H9 (cell line): ENCODE data around the gene MSMB. TPM values are rescaled to one million over a fixed set of nuclear protein-coding genes. Genes with fewer than 3 reads are reported as not detected.
A peak's percentile ranks its signal among the peaks of the same experiment; 100 is the strongest.
"Not testable (repeated sequence)": the region's sequence is repeated elsewhere in the genome, so short reads cannot be mapped to it uniquely, and the experiment has no call there.

Experiments used
- DNase-seq: peaks from one replicate; pipeline ENCODE4 v3.0.0-alpha.2; 2017
- H2AFZ ChIP-seq: one replicate; pipeline ENCODE4 v1.6.1; 2013; ENCODE audit warnings: mild to moderate bottlenecking, low read length, control low read depth, moderate library complexity
- H2AK5ac ChIP-seq: 2 replicates; pipeline ENCODE4 v1.6.1; 2013; ENCODE audit warnings: low read length, control low read depth, mixed read lengths; ENCODE audit not compliant: insufficient read length
- H2BK120ac ChIP-seq: one replicate; pipeline ENCODE4 v1.6.1; 2013; ENCODE audit warnings: low read depth, mild to moderate bottlenecking, low read length, control low read depth, inconsistent platforms; ENCODE audit not compliant: poor library complexity, severe bottlenecking
- H2BK12ac ChIP-seq: 2 replicates; pipeline ENCODE4 v1.6.1; 2013; ENCODE audit warnings: low read length, control low read depth, mixed read lengths, low read depth; ENCODE audit not compliant: insufficient read length
- H2BK15ac ChIP-seq: 2 replicates; pipeline ENCODE4 v1.6.1; 2013; ENCODE audit warnings: low read depth, low read length, control low read depth
- H2BK20ac ChIP-seq: one replicate; pipeline ENCODE4 v1.6.1; 2013; ENCODE audit warnings: low read depth, mild to moderate bottlenecking, low read length, control low read depth, inconsistent platforms; ENCODE audit not compliant: poor library complexity, severe bottlenecking
- H2BK5ac ChIP-seq: 2 replicates; pipeline ENCODE4 v1.6.1; 2013; ENCODE audit warnings: low read length, control low read depth, mixed read lengths; ENCODE audit not compliant: insufficient read length
- H3K14ac ChIP-seq: 2 replicates; pipeline ENCODE4 v1.6.1; 2013; ENCODE audit warnings: low read length, control low read depth; ENCODE audit not compliant: insufficient read depth
- H3K18ac ChIP-seq: 2 replicates; pipeline ENCODE4 v1.6.1; 2013; ENCODE audit warnings: low read depth, mild to moderate bottlenecking, mixed read lengths, low read length, control low read depth; ENCODE audit not compliant: insufficient read length
- H3K23ac ChIP-seq: 2 replicates; pipeline ENCODE4 v1.6.1; 2013; ENCODE audit warnings: low read length, control low read depth, mixed read lengths, low read depth; ENCODE audit not compliant: insufficient read length
- H3K23me2 ChIP-seq: 2 replicates; pipeline ENCODE4 v1.6.1; 2013; ENCODE audit warnings: low read depth, mild to moderate bottlenecking, mixed read lengths, low read length, control low read depth; ENCODE audit not compliant: insufficient read length, poor library complexity, severe bottlenecking
- H3K27ac ChIP-seq: 2 replicates; pipeline ENCODE4 v1.5.1; 2013; ENCODE audit warnings: low read length, control low read depth, mixed read lengths, low read depth; ENCODE audit not compliant: insufficient read length
- H3K27me3 ChIP-seq: 2 replicates; pipeline ENCODE4 v1.6.1; 2013; ENCODE audit warnings: low read length, control low read depth, inconsistent platforms; ENCODE audit not compliant: insufficient read depth
- H3K4ac ChIP-seq: 2 replicates; pipeline ENCODE4 v1.6.1; 2013; ENCODE audit warnings: low read depth, mild to moderate bottlenecking, control low read depth, inconsistent platforms, low read length, moderate library complexity
- H3K4me1 ChIP-seq: 2 replicates; pipeline ENCODE4 v1.6.1; 2013; ENCODE audit warnings: low read length, control low read depth, inconsistent platforms; ENCODE audit not compliant: insufficient read depth
- H3K4me2 ChIP-seq: 2 replicates; pipeline ENCODE4 v1.6.1; 2013; ENCODE audit warnings: low read length, control low read depth, mixed read lengths; ENCODE audit not compliant: insufficient read length, insufficient read depth
- H3K56ac ChIP-seq: 2 replicates; pipeline ENCODE4 v1.6.1; 2013; ENCODE audit warnings: low read depth, mild to moderate bottlenecking, mixed read lengths, low read length, control low read depth; ENCODE audit not compliant: insufficient read length
- H3K79me1 ChIP-seq: 2 replicates; pipeline ENCODE4 v1.6.1; 2013; ENCODE audit warnings: low read depth, mild to moderate bottlenecking, moderate library complexity, low read length, control low read depth, inconsistent platforms; ENCODE audit not compliant: insufficient read depth, poor library complexity, severe bottlenecking
- H3K79me2 ChIP-seq: 2 replicates; pipeline ENCODE4 v1.6.1; 2013; ENCODE audit warnings: low read length, control low read depth, inconsistent platforms; ENCODE audit not compliant: insufficient read depth
- H3K9ac ChIP-seq: 2 replicates; pipeline ENCODE4 v1.6.1; 2013; ENCODE audit warnings: low read length, control low read depth, mixed read lengths; ENCODE audit not compliant: insufficient read length; ENCODE audit errors: extremely low read depth
- H3K9me3 ChIP-seq: one replicate; pipeline ENCODE4 v1.6.1; 2013; ENCODE audit warnings: low read depth, low read length, inconsistent platforms; ENCODE audit not compliant: control insufficient read depth
- H3T11ph ChIP-seq: one replicate; pipeline ENCODE4 v1.6.1; 2013; ENCODE audit warnings: mild to moderate bottlenecking, low read length, control low read depth, inconsistent platforms
- H4K20me1 ChIP-seq: one replicate; pipeline ENCODE4 v1.6.1; 2013; ENCODE audit not compliant: control insufficient read depth, insufficient read length, insufficient read depth
- H4K5ac ChIP-seq: 2 replicates; pipeline ENCODE4 v1.6.1; 2013; ENCODE audit warnings: low read depth, mild to moderate bottlenecking, mixed read lengths, low read length, control low read depth; ENCODE audit not compliant: insufficient read length
- H4K8ac ChIP-seq: replicated peaks from 2 replicates; pipeline ENCODE4 v1.6.1; 2013; ENCODE audit warnings: low read length, control low read depth, mixed read lengths, low read depth; ENCODE audit not compliant: insufficient read length
- H4K91ac ChIP-seq: 2 replicates; pipeline ENCODE4 v1.6.1; 2013; ENCODE audit warnings: low read depth, mild to moderate bottlenecking, moderate library complexity, mixed read lengths, low read length, control low read depth; ENCODE audit not compliant: insufficient read length
- H3K27ac Mint-ChIP-seq, 3 experiments: 2 replicates in 2 of 3; 3 replicates in 1 of 3; pipeline ENCODE4 v1.8.0; 2020 to 2021; ENCODE audit warnings: mixed read lengths in 3 of 3, mild to moderate bottlenecking in 1 of 3, moderate library complexity in 1 of 3
- H3K27me3 Mint-ChIP-seq: 2 replicates; pipeline ENCODE4 v1.8.0; 2021; ENCODE audit warnings: low read depth, mild to moderate bottlenecking, moderate library complexity, mixed read lengths
- H3K36me3 Mint-ChIP-seq, 3 experiments: 2 replicates in 2 of 3; 3 replicates in 1 of 3; pipeline ENCODE4 v1.8.0; 2020 to 2021; ENCODE audit warnings: low read depth in 3 of 3, mixed read lengths in 3 of 3; ENCODE audit not compliant: insufficient read depth in 1 of 3
- H3K4me1 Mint-ChIP-seq, 2 experiments: 2 replicates each; pipeline ENCODE4 v1.8.0; 2020; ENCODE audit warnings: mixed read lengths in 2 of 2
- H3K4me3 Mint-ChIP-seq, 2 experiments: 2 replicates in 1 of 2; 3 replicates in 1 of 2; pipeline ENCODE4 v1.8.0; 2020 to 2021; ENCODE audit warnings: mild to moderate bottlenecking in 2 of 2, mixed read lengths in 2 of 2, moderate library complexity in 1 of 2
- H3K9me3 Mint-ChIP-seq, 2 experiments: 2 replicates in 1 of 2; 3 replicates in 1 of 2; pipeline ENCODE4 v1.8.0; 2020; ENCODE audit warnings: mild to moderate bottlenecking in 2 of 2, mixed read lengths in 2 of 2, moderate library complexity in 1 of 2
- WGBS: extraction: QIAGEN DNeasy Blood & Tissue Kit; methylation state at CpG from one replicate; pipeline ENCODE4 v1.1.7; 2013; ENCODE audit warnings: missing lambda C conversion rate, low lambda C conversion rate, mixed read lengths; ENCODE audit not compliant: insufficient read length; ENCODE audit errors: extremely low coverage; 5-methylcytosine and 5-hydroxymethylcytosine counted together
- total RNA-seq: library from RNA; stranded (reverse); gene quantifications from 2 replicates; pipeline ENCODE4 v1.2.1, GENCODE V29; 2021
- TF ChIP-seq, protein P1 (sequence below): fragments of 200-600 bp; sonication (generic); conservative IDR thresholded peaks from 3 replicates; pipeline ENCODE4 v1.8.0; 2021; ENCODE audit warnings: antibody characterized with exemption, mild to moderate bottlenecking

MSMB gene
- total RNA-seq, 1 experiment from 2014 or later: not detected

DNA sequence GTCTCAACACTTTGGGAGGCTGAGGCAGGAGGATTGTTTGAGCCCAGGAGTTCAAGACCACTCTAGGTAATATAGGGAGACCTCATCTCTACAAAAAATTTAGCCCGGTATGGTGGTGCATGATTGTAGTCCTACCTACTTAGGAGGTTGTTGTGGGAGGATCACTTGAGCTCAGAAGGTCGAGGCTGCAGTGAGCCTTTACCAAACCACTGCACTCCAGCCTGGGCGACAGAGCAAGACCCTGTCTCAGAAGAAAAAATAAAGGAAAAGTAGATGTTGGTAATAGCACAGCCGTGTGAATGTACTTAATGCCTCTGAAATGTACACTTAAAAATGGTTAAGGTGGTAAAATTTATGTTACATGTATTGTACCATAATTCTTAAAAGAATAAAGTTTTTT is 48.5 kb downstream of the MSMB start:
- H4K8ac ChIP-seq: no peak overlapping the region
- H2AFZ ChIP-seq: no peak overlapping the region
- no peaks in the 10 kb centered on the region for H3K27me3 ChIP-seq
- H3T11ph ChIP-seq: no peak overlapping the region
- H2AK5ac ChIP-seq: no peak overlapping the region
- H3K9ac ChIP-seq: no peak overlapping the region
- no peak overlapping the region for H2BK20ac ChIP-seq
- H3K36me3 Mint-ChIP-seq: peaks cover 39 to 79% (median 69%) of the 10 kb centered on the region in 3 experiments
- DNase-seq: no peak
- no peaks in the 10 kb centered on the region; a peak in 1 of 5 replicates for H3K9me3 Mint-ChIP-seq
- WGBS: no CpG with 5 or more reads among the region's 4 CpGs
- no peak overlapping the region for H3K14ac ChIP-seq
- no peak overlapping the region for H4K91ac ChIP-seq
- H3K79me1 ChIP-seq: no peaks in the 10 kb centered on the region
- no peak overlapping the region for H3K27ac ChIP-seq
- no peak overlapping the region for H2BK12ac ChIP-seq
- no peak overlapping the region for H2BK5ac ChIP-seq
- no peaks in the 10 kb centered on the region for H4K20me1 ChIP-seq
- no peaks in the 10 kb centered on the region for H3K9me3 ChIP-seq
- no peak overlapping the region for H2BK120ac ChIP-seq
- H3K27me3 Mint-ChIP-seq: no peaks in the 10 kb centered on the region
- H3K56ac ChIP-seq: no peak overlapping the region
- no peak overlapping the region for H3K18ac ChIP-seq
- H4K5ac ChIP-seq: no peak overlapping the region
- peak overlapping the region in 1 of 2 experiments; percentile 46; a peak in 2 of 5 replicates for H3K4me3 Mint-ChIP-seq
- H3K4me1 Mint-ChIP-seq: peaks cover 21 to 26% of the 10 kb centered on the region in 2 experiments
- no peak overlapping the region for H3K4ac ChIP-seq
- H3K79me2 ChIP-seq: no peaks in the 10 kb centered on the region
- H2BK15ac ChIP-seq: no peak overlapping the region
- peak overlapping the region in 2 of 3 experiments; percentile 79 to 92; a peak in 3 of 7 replicates for H3K27ac Mint-ChIP-seq
- H3K23me2 ChIP-seq: no peaks in the 10 kb centered on the region
- no peaks in the 10 kb centered on the region for H3K4me1 ChIP-seq
- TF ChIP-seq, protein P1, sequence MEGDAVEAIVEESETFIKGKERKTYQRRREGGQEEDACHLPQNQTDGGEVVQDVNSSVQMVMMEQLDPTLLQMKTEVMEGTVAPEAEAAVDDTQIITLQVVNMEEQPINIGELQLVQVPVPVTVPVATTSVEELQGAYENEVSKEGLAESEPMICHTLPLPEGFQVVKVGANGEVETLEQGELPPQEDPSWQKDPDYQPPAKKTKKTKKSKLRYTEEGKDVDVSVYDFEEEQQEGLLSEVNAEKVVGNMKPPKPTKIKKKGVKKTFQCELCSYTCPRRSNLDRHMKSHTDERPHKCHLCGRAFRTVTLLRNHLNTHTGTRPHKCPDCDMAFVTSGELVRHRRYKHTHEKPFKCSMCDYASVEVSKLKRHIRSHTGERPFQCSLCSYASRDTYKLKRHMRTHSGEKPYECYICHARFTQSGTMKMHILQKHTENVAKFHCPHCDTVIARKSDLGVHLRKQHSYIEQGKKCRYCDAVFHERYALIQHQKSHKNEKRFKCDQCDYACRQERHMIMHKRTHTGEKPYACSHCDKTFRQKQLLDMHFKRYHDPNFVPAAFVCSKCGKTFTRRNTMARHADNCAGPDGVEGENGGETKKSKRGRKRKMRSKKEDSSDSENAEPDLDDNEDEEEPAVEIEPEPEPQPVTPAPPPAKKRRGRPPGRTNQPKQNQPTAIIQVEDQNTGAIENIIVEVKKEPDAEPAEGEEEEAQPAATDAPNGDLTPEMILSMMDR: no peak
- H3K4me2 ChIP-seq: no peak overlapping the region
- no peak overlapping the region for H3K23ac ChIP-seq

DNA sequence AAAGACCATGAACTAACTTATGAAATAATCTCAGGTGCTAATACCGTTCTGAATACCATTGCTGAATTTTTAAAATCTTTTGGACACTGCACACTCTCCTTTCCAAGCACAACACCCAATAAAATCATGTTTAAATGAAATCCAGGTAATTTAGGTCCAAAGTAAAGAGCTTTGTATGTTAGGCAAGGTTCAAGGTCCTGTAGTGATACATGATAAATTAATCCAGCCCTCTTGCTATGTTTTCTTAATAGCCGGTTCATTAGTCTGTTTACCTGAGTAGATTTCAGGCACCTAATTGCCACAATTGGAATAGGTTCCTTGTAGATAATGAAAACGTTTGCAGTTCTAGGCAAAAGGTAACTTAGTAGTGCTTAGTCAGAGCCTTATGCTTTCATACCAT is 60.5 kb downstream of the MSMB start:
- H3K9me3 Mint-ChIP-seq, H3K4me1 Mint-ChIP-seq, H3K9me3 ChIP-seq, H3K79me1 ChIP-seq, H2BK120ac ChIP-seq, H3K27me3 ChIP-seq, H3K9ac ChIP-seq, H2BK12ac ChIP-seq, H3K14ac ChIP-seq, H2AFZ ChIP-seq, H3K27me3 Mint-ChIP-seq, H3K4me3 Mint-ChIP-seq, H3K4me1 ChIP-seq, DNase-seq, H2BK20ac ChIP-seq, H4K91ac ChIP-seq, H2BK5ac ChIP-seq, H3T11ph ChIP-seq, H3K79me2 ChIP-seq, H3K18ac ChIP-seq, H3K4me2 ChIP-seq, H3K27ac Mint-ChIP-seq, H3K4ac ChIP-seq, H3K23ac ChIP-seq, H4K20me1 ChIP-seq, H2BK15ac ChIP-seq, H3K23me2 ChIP-seq, H3K27ac ChIP-seq, H3K56ac ChIP-seq, H4K8ac ChIP-seq, H2AK5ac ChIP-seq, H4K5ac ChIP-seq: not testable (repeated sequence)
- H3K36me3 Mint-ChIP-seq: peaks cover 9 to 40% (median 39%) of the 10 kb centered on the region in 3 experiments; a peak in 6 of 7 replicates
- WGBS: no CpG with 5 or more reads among the region's 3 CpGs
